Measurements from ENCODE around the gene SPINDOC.
"Not testable (repeated sequence)": the region's sequence is repeated elsewhere in the genome, so short reads cannot be mapped to it uniquely, and the experiment has no call there.

Gene SPINDOC

DNA sequence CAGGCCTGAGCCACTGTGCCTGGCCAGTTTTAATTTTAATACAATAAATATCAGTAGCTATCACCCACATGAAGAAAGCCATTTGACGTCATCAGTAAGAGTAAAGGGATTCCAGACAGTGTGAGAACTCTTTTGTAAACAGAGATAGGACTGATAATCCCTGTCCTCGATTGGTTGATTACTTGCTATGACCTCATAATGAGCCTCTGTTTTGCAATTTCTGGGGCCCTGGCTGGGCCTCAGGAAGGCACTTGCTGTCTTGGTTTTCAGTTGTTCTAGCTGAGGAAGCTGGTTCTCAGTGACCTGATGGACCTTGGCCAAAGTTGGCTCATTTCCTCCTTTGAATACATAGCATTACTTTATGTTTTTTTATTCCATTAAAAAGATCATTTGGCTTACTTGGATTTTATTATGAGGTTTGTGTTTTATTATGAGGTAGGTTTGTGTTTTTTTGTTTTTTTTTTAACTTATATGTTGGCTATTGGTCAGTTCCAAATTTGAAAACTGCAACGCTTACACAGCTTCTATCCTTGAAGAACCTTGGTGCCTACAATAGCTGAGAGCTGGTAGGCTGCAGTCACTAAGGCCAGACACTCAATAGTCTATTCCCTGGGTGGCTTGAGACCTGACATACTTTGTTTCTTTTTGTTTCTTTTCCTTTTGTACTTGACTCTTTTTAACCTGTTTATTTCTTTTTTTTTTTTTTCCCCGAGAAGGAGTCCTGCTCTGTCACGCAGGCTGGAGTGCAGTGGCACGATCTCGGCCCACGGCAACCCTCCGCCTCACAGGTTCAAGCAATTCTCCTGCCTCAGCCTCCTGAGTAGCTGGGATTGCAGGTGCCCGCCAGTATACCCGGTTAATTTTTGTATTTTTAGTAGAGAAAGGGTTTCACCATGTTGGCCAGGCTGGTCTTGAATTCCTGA, 45.6 kb downstream of the SPINDOC start:
- in situ Hi-C loops (cut with MboI; ENCODE audit: low pct_unique_long_range_greater_than_20kb, low sequenced_read_pairs, unreplicated experiment), result no loop called here
- TF ChIP-seq, protein P1, sequence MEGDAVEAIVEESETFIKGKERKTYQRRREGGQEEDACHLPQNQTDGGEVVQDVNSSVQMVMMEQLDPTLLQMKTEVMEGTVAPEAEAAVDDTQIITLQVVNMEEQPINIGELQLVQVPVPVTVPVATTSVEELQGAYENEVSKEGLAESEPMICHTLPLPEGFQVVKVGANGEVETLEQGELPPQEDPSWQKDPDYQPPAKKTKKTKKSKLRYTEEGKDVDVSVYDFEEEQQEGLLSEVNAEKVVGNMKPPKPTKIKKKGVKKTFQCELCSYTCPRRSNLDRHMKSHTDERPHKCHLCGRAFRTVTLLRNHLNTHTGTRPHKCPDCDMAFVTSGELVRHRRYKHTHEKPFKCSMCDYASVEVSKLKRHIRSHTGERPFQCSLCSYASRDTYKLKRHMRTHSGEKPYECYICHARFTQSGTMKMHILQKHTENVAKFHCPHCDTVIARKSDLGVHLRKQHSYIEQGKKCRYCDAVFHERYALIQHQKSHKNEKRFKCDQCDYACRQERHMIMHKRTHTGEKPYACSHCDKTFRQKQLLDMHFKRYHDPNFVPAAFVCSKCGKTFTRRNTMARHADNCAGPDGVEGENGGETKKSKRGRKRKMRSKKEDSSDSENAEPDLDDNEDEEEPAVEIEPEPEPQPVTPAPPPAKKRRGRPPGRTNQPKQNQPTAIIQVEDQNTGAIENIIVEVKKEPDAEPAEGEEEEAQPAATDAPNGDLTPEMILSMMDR (IDR thresholded peaks at IDR 0.05; ENCODE audit: extremely low read depth, insufficient read depth, missing control alignments), result no peak
- DNase-seq (ENCODE audit: low spot score), result no peak

DNA sequence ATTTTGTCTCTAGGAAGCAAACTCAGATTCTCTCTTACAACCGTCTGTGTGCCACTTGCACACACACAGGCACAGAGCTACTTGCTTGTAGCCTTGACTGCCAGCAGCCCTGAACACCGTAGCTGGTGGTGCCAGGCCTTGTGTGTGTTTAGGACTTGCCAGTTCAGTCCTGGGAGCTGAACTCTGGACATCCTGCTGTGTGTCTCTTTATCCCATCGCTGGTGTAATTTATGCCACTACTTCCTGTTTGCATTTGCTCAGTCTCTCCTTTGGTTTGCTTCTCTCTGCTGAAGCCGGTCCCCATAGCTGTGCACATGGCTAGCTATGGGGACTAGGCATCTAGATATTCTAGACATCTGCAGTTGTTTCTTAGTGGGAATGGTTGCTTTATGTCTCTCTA, 49.7 kb downstream of the SPINDOC start:
- in situ Hi-C loops (cut with MboI; ENCODE audit: low pct_unique_long_range_greater_than_20kb, low sequenced_read_pairs, unreplicated experiment), result no loop called here
- TF ChIP-seq, protein P1 (IDR thresholded peaks at IDR 0.05; ENCODE audit: extremely low read depth, insufficient read depth, missing control alignments), result no peak
- no peak for DNase-seq (ENCODE audit: low spot score)

DNA sequence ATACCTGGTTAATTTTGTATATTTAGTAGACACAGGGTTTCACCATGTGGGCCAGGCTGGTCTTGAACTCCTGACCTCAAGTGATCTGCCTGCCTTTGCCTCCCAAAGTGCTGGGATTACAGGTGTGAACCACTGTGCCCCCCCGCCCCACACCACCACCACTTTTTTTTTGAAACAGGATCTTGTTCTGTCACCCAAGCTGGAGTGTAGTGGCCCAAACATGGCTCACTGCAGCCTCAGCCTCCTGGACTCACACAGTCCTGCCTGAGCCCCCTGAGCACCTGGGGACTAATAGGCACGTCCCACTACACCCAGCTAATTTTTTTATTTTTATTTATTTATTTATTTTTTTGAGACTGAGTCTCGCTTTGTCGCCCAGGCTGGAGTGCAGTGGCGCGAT, 50.4 kb downstream of the SPINDOC start:
- DNase-seq (ENCODE audit: low spot score); in situ Hi-C loops (cut with MboI; ENCODE audit: low pct_unique_long_range_greater_than_20kb, low sequenced_read_pairs, unreplicated experiment): not testable (repeated sequence)

DNA sequence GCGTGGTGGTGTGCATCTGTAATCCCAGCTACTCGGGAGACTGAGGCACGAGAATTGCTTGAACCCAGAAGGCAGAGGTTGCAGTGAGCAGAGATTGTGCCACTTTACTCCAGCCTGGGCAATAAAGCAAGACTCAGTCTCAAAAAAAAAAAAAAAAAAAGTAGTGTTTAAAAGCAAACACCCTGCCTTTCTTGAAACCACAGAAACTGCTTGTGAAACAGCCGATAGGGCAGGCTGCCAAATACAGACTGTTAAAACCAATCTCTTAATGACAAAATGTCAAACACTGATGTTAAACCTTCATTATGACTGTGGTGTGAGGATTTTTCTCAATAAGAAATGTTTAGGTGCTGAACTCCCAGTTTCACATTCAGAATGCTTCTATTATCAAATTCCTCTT, 53.0 kb downstream of the SPINDOC start:
- peak; percentile 84 for DNase-seq (ENCODE audit: low spot score)
- in situ Hi-C loops (cut with MboI; ENCODE audit: low pct_unique_long_range_greater_than_20kb, low sequenced_read_pairs, unreplicated experiment), result no loop called here
- TF ChIP-seq, protein P1 (IDR thresholded peaks at IDR 0.05; ENCODE audit: extremely low read depth, insufficient read depth, missing control alignments), result no peak

DNA sequence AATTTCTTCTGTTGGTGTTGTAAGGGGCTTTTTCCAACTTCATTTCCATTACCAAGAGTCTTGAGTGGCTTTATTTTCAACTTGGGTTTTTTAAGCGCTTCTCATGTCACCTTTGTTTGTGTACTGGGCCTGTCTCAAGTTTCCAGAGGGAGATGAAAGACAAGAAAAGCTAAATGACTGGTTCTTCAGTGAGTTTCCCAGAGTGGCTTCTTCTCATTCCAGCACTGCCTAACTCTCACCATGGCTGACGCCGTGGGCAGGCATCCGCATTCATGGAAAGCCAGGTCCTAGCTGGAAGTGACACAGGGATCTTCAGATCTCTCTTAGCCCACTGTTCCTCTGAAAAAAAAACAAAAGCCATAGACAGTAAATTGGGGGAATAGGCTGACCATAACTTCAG, 54.3 kb downstream of the SPINDOC start:
- TF ChIP-seq, protein P1 (IDR thresholded peaks at IDR 0.05; ENCODE audit: extremely low read depth, insufficient read depth, missing control alignments), result no peak
- in situ Hi-C loops (cut with MboI; ENCODE audit: low pct_unique_long_range_greater_than_20kb, low sequenced_read_pairs, unreplicated experiment), result no loop called here
- DNase-seq (ENCODE audit: low spot score), result no peak

DNA sequence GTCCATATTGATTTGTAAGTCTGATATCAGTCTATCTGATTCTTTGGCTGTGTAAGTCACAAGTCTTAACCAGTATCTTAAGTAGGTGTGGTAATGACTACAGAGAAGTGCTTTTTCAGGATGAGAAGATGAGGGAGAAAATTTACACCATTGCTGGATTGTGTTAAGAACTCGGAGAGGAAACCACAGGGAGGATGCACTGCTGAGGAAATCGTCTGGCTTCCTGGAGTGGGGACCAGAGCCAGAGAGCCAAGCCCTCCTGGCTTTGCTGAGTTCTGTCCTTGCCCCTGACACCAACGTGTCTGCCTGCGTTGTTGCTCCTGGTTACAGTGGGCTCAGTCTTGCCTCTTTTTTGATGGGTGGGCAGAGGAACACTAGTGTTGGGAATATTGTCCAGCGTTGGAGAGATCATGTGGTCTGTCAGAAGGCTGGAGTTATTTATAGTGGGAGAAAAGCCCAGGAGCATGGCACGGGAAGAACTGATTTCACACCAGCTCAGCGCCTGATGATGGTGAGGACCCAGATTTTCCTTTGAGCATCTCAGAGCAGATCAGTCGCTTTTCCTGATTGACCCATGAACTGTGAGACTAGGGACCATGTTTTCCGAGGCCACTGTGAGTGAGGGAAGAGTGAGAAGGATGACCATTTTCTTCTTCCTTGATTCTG, 55.3 kb downstream of the SPINDOC start:
- in situ Hi-C loops (cut with MboI; ENCODE audit: low pct_unique_long_range_greater_than_20kb, low sequenced_read_pairs, unreplicated experiment), result no loop called here
- DNase-seq (ENCODE audit: low spot score), result no peak

More for the DNA sequence above, 55.3 kb downstream of the SPINDOC start:
- TF ChIP-seq, protein P1 (IDR thresholded peaks at IDR 0.05; ENCODE audit: extremely low read depth, insufficient read depth, missing control alignments), result no peak
